HK-2 (cell line): ENCODE results near the gene CHST11.
"Not testable (repeated sequence)": the region's sequence is repeated elsewhere in the genome, so short reads cannot be mapped to it uniquely, and the experiment has no call there.

ENCODE experiments used
- DNase-seq: peaks from one replicate; pipeline ENCODE4 v3.0.0-alpha.2; 2018; ENCODE audit not compliant: unreplicated experiment

Gene CHST11

GRCh38 chr12:104801427-104801826 lies 344.7 kb downstream of the CHST11 start:
- no peak for DNase-seq

GRCh38 chr12:104802208-104802607 lies 345.5 kb downstream of the CHST11 start:
- DNase-seq = no peak

GRCh38 chr12:104805186-104805585 lies 348.4 kb downstream of the CHST11 start:
- peak; percentile 48 for DNase-seq

GRCh38 chr12:104806194-104806593 lies 349.4 kb downstream of the CHST11 start:
- DNase-seq = not testable (repeated sequence)

- no peak for DNase-seq
These were observed 352.5 kb downstream of the CHST11 start for GRCh38 chr12:104809251-104809650.

GRCh38 chr12:104809706-104810385 lies 353.1 kb downstream of the CHST11 start:
- DNase-seq = no peak
